ENCODE data around the gene IL1RL2.

DNA sequence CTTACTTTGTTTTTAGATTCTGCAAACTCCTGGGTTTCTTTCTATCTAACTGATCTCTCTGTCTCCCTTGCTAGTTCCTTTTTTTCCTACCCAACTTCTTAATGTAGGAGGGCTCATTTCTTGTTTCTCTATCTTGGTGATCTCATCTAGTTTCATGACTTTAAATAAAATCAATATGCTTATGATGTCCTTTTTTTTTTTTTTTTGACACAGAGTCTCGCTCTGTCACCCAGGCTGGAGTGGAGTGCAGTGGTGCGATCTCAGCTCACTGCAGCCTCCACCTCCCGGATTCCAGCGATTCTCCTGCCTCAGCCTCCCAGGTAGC lies 82.3 kb downstream of the IL1RL2 start:
- TF ChIP-seq POLR2A (IDR thresholded peaks at IDR 0.05) (no peak), CTCF (IDR thresholded peaks at IDR 0.05) (no peak), EP300 (IDR thresholded peaks at IDR 0.05) (no peak)

Measured in ovary (tissue), 3 donors.